Right lobe of liver (tissue), 4 donors: ENCODE data around the gene BACH2.

Experiments used
- CTCF ChIP-seq, 4 donors: fragments of 200-600 bp in 3 of 4; fragments of 450-650 bp in 1 of 4; IDR thresholded peaks; one replicate each; pipeline versions ENCODE4 v1.5.1 to v1.8.0; 2016 to 2022; ENCODE audit warnings: antibody characterized with exemption in 4 of 4, mild to moderate bottlenecking in 2 of 4
- POLR2A ChIP-seq: fragments of 450-650 bp; IDR thresholded peaks from one replicate; pipeline ENCODE4 v1.6.1; 2017; ENCODE audit warnings: antibody characterized with exemption, mild to moderate bottlenecking
- donor health status: DM: no; HTN: no; CAD: no.
- donor health status: DM: no; HTN: no; CAD: no.
- donor health status: DM: no; HTN: yes; CAD: no.

- TF ChIP-seq CTCF (IDR thresholded peaks at IDR 0.05) = no peak
- no peak for TF ChIP-seq POLR2A
Observed at GRCh38 chr6:90021711-90022110, 274.9 kb downstream of the BACH2 start.
